HFF-Myc (cell line): ENCODE data around the gene COL8A1.

Experiments used
- DNase-seq: peaks from one replicate; pipeline ENCODE4 v3.0.0-alpha.2; 2011; ENCODE audit warnings: low read depth; ENCODE audit errors: extremely low read depth
- H3K4me3 ChIP-seq: replicated peaks from 2 replicates; pipeline ENCODE4 v1.5.1; 2011; ENCODE audit warnings: low read depth, mild to moderate bottlenecking, control low read depth, low read length
- CTCF ChIP-seq: IDR thresholded peaks from 2 replicates; pipeline ENCODE4 v1.5.1; 2012; ENCODE audit warnings: mild to moderate bottlenecking, low read depth, low read length, control low read depth; ENCODE audit errors: missing control alignments

Gene COL8A1

GRCh38 chr3:99741588-99741987, 103.2 kb downstream of the COL8A1 start:
- DNase-seq = no peak
- TF ChIP-seq CTCF = no peak
- H3K4me3 ChIP-seq = no peak overlapping the region

- DNase-seq = peak; percentile 60
- H3K4me3 ChIP-seq = no peak overlapping the region
- TF ChIP-seq CTCF = peak; percentile 59
Observed at GRCh38 chr3:99747915-99748314, 109.5 kb downstream of the COL8A1 start.

GRCh38 chr3:99751649-99752048, 113.3 kb downstream of the COL8A1 start:
- DNase-seq = peak; percentile 14
- H3K4me3 ChIP-seq = no peak overlapping the region
- no peak for TF ChIP-seq CTCF

- H3K4me3 ChIP-seq = no peak overlapping the region
- DNase-seq = peak; percentile 78
- peak; percentile 67 for TF ChIP-seq CTCF
Observed at GRCh38 chr3:99753268-99753975, 115.0 kb downstream of the COL8A1 start.

GRCh38 chr3:99755831-99756230, 117.4 kb downstream of the COL8A1 start:
- no peak for TF ChIP-seq CTCF
- H3K4me3 ChIP-seq = no peak overlapping the region
- DNase-seq = no peak

GRCh38 chr3:99757966-99758365, 119.6 kb downstream of the COL8A1 start:
- no peak overlapping the region for H3K4me3 ChIP-seq
- no peak for DNase-seq
- TF ChIP-seq CTCF = no peak
